NT2/D1 (cell line): ENCODE data around the gene HOXB3.
"Not testable (repeated sequence)": the region's sequence is repeated elsewhere in the genome, so short reads cannot be mapped to it uniquely, and the experiment has no call there.

Source experiments
- SUZ12 ChIP-seq: IDR thresholded peaks from 2 replicates; pipeline ENCODE4 v1.6.1; 2011; ENCODE audit not compliant: insufficient read length, insufficient read depth; ENCODE audit errors: extremely low read depth
- YY1 ChIP-seq: IDR thresholded peaks from 2 replicates; pipeline ENCODE4 v1.6.1; 2011; ENCODE audit not compliant: insufficient read length, insufficient read depth
- ZNF274 ChIP-seq: IDR thresholded peaks from 2 replicates; pipeline ENCODE4 v1.6.1; 2011; ENCODE audit warnings: mild to moderate bottlenecking, low read depth, low read length

GRCh38 chr17:48509708-48510107, 80.3 kb downstream of the HOXB3 start:
- not testable (repeated sequence) for TF ChIP-seq YY1, SUZ12, ZNF274
